ENCODE results near the gene AP3S2.
A peak's percentile ranks its signal among the peaks of the same experiment; 100 is the strongest.
"Not testable (repeated sequence)": the region's sequence is repeated elsewhere in the genome, so short reads cannot be mapped to it uniquely, and the experiment has no call there.

The AP3S2 gene

GRCh38 chr15:89903015-89903857 lies 9.4 kb upstream of the AP3S2 start:
- no peak for DNase-seq

GRCh38 chr15:89900849-89901248 lies 7.1 kb upstream of the AP3S2 start:
- no peak for DNase-seq

- no peak for DNase-seq
These were observed 6.3 kb upstream of the AP3S2 start for GRCh38 chr15:89899951-89900567.

GRCh38 chr15:89899295-89899945 lies 5.6 kb upstream of the AP3S2 start:
- no peak for DNase-seq

- DNase-seq, result peak; percentile 66
These were observed 5.0 kb upstream of the AP3S2 start for GRCh38 chr15:89898614-89899294.

- no peak for DNase-seq
These were observed 4.4 kb upstream of the AP3S2 start for GRCh38 chr15:89898146-89898545.

- DNase-seq, result no peak
These were observed 767 bp downstream of the AP3S2 start for GRCh38 chr15:89893027-89893426.

- peak; percentile 11 for DNase-seq
These were observed 5.5 kb downstream of the AP3S2 start for GRCh38 chr15:89888214-89888804.

GRCh38 chr15:89885611-89886010 lies 8.2 kb downstream of the AP3S2 start:
- DNase-seq, result no peak

GRCh38 chr15:89885179-89885578 lies 8.6 kb downstream of the AP3S2 start:
- DNase-seq, result not testable (repeated sequence)

- no peak for DNase-seq
These were observed 10.3 kb downstream of the AP3S2 start for GRCh38 chr15:89883518-89883917.

GRCh38 chr15:89880727-89881126 lies 13.1 kb downstream of the AP3S2 start:
- no peak for DNase-seq

GRCh38 chr15:89878323-89878722 lies 15.5 kb downstream of the AP3S2 start:
- no peak for DNase-seq

- no peak for DNase-seq
These were observed 16.7 kb downstream of the AP3S2 start for GRCh38 chr15:89877083-89877425.

GRCh38 chr15:89876396-89877082 lies 17.3 kb downstream of the AP3S2 start:
- DNase-seq, result no peak

GRCh38 chr15:89875741-89876140 lies 18.1 kb downstream of the AP3S2 start:
- DNase-seq, result no peak

GRCh38 chr15:89874926-89875564 lies 18.7 kb downstream of the AP3S2 start:
- DNase-seq, result peak; percentile 64

GRCh38 chr15:89870688-89871288 lies 23.0 kb downstream of the AP3S2 start:
- no peak for DNase-seq

GRCh38 chr15:89870006-89870405 lies 23.8 kb downstream of the AP3S2 start:
- no peak for DNase-seq

GRCh38 chr15:89869490-89869889 lies 24.3 kb downstream of the AP3S2 start:
- DNase-seq, result not testable (repeated sequence)

GRCh38 chr15:89864958-89865739 lies 28.6 kb downstream of the AP3S2 start:
- DNase-seq, result no peak
